Astrocyte (in vitro differentiated cells and primary cell): ENCODE measurements around the gene CDC20.

Experiments used
- EZH2 ChIP-seq: IDR thresholded peaks from 2 replicates; pipeline ENCODE4 v1.6.1; 2012; ENCODE audit warnings: mild to moderate bottlenecking, low read length, inconsistent platforms; ENCODE audit not compliant: insufficient read depth
- TF ChIP-seq, protein P1 (sequence below): IDR thresholded peaks from 2 replicates; pipeline ENCODE4 v1.5.1; 2011; ENCODE audit warnings: low read depth, mild to moderate bottlenecking, inconsistent platforms, low read length, moderate library complexity; ENCODE audit not compliant: insufficient read depth

DNA sequence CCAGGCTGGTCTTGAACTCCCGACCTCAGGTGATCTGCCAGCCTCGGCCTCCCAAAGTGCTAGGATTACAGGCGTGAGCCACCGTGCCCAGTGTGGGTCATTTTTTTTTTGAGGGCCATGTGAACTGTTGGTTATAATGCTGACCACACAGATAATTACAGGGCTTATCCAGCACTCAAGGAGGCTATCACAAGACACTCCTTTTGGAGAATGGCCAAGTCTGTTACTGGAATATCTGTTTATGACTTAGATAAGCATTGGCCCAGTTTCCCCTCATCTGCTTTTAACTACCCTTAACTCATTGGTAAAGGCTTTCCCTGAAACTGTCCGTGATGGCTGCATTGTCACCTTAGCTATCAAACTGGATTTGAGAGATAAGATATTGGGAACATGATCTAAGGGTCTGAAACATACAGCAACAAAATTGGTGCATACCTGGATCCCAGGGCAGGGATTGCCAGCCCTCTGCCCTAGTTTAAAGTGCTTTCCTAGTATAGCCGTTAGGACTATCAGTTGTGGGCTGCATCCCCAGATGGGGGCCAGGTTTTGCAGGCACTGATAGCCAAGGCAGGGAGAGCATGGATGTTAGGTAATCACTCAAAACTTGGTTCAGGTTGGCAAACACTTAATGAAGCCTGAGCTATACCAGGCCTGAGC, 46.6 kb downstream of the CDC20 start:
- no peak for TF ChIP-seq EZH2
- TF ChIP-seq, protein P1, sequence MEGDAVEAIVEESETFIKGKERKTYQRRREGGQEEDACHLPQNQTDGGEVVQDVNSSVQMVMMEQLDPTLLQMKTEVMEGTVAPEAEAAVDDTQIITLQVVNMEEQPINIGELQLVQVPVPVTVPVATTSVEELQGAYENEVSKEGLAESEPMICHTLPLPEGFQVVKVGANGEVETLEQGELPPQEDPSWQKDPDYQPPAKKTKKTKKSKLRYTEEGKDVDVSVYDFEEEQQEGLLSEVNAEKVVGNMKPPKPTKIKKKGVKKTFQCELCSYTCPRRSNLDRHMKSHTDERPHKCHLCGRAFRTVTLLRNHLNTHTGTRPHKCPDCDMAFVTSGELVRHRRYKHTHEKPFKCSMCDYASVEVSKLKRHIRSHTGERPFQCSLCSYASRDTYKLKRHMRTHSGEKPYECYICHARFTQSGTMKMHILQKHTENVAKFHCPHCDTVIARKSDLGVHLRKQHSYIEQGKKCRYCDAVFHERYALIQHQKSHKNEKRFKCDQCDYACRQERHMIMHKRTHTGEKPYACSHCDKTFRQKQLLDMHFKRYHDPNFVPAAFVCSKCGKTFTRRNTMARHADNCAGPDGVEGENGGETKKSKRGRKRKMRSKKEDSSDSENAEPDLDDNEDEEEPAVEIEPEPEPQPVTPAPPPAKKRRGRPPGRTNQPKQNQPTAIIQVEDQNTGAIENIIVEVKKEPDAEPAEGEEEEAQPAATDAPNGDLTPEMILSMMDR: no peak
